NCI-H1092 treated with DMSO at 0.1 percent for 48 hours (cell line): Measurements from ENCODE around the gene ROBO1.
A peak's percentile ranks its signal among the peaks of the same experiment; 100 is the strongest.

Experiments
- DNase-seq: peaks from one replicate; lab custom pipeline; 2025; lab: John Stamatoyannopoulos, UW

Gene ROBO1

DNA sequence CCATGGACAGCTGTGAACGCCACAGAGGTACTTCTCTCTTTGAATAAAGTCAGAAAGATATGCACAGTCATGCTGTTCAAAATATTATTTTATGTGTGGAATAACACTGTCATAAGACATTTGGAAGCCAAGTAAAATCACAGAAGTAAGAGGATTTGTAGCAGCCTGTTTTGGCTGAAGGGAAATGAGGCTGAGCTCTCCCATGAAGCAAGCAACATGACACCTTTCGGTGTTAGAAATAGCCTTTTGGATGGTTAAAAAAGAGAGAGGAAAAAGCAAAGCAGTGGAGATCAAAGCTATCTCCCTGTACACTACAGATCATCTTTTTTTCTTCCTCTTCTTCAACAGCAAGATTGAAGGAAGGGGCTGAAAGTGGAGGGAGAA lies 755.3 kb downstream of the ROBO1 start:
- DNase-seq, result peak; percentile 16

- peak; percentile 27 for DNase-seq
Measured at GRCh38 chr3:79011821-79012529, 755.8 kb downstream of the ROBO1 start.

DNA sequence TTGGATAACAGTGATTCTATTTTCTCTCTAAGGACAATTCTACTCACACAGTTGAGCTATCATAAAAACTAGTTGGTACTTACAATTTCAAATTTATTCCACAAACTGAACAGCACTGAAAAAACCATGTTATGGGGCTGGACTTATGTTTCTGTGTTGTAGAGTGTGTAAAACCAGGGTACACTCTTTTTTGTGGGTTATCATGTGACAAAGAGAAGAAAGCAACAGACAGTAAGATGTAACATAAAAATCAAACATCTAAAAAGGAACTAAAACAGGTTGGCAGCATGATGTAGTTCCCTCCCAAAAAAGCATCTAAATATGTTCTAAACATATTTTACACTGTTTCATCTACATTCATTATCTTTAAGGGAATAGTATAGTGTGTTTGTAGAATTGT lies 757.9 kb downstream of the ROBO1 start:
- DNase-seq, result no peak

- DNase-seq, result no peak
Measured at GRCh38 chr3:79006077-79006476, 761.7 kb downstream of the ROBO1 start.

GRCh38 chr3:79005084-79005483 lies 762.7 kb downstream of the ROBO1 start:
- DNase-seq, result no peak

DNA sequence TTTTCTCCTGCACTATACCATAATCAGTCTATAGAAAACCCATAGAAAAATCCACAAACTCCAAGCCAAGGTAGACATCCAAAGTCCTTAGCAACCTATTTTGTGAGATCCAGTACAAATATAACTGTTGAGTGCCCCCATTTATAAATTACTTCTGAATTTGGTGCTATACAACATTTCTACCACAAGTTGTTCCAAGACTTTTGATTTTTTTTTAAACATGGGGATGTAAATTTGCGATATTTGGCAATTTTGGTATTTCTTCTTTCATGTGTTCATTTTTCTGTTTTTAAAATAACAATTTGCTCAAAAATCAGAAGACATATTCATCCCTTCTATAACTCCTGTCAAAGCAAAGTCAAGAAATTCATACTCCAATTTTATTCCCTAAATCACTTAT lies 763.8 kb downstream of the ROBO1 start:
- DNase-seq, result no peak

- no peak for DNase-seq
Measured at GRCh38 chr3:79002465-79003372, 765.1 kb downstream of the ROBO1 start.

DNA sequence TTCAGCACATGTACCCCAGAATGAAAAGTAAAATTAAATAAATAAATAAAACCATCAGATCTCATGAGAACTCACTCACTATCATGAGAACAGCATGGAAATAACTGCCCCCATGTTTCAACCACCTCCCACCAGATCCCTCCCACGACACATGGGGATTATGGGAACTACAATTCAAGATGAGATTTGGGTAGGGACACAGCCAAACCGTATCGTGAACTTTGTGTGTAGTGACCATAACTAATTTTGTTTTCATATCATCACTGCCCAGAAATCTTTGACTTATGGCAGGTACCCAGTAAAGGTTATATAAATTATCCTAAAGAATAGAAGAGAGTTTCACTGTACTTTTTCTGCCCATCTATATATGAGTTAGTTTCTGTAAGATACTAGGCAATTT lies 766.5 kb downstream of the ROBO1 start:
- no peak for DNase-seq

DNA sequence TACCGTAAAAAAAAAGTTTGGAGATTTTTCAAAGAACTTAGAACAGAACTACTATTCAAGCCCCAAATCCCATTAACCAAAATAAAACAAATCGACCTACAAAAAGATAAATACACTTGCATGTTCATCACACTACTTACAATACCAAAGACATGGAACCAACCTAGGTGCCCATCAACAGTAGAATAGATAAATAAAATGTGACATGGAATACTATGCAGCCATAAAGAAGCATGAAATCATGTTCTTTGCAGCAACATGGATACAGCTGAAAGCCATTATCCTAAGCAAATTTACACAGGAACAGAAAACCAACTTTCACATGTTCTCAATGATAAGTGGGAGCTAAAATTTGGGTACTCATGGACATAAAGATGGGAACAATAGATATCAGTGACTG lies 768.7 kb downstream of the ROBO1 start:
- no peak for DNase-seq

DNA sequence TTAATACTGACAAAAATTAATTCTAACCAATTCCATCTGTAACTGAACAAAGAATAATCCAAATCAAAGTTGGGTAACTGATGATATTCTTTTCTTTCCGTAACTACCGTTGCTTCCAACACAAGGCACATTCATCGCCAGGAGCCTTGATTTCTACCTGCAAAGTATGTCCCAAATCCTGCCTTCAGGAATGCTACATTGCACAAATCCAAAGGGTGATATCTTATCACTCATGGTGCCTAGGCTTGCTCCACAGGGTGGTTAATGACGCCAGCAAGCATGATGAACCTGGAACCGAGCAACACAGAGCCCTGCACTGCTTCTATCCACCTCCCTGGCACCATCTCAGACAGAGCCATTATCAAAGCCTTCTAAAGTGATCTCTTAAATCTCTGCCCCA lies 772.7 kb downstream of the ROBO1 start:
- DNase-seq, result no peak

DNA sequence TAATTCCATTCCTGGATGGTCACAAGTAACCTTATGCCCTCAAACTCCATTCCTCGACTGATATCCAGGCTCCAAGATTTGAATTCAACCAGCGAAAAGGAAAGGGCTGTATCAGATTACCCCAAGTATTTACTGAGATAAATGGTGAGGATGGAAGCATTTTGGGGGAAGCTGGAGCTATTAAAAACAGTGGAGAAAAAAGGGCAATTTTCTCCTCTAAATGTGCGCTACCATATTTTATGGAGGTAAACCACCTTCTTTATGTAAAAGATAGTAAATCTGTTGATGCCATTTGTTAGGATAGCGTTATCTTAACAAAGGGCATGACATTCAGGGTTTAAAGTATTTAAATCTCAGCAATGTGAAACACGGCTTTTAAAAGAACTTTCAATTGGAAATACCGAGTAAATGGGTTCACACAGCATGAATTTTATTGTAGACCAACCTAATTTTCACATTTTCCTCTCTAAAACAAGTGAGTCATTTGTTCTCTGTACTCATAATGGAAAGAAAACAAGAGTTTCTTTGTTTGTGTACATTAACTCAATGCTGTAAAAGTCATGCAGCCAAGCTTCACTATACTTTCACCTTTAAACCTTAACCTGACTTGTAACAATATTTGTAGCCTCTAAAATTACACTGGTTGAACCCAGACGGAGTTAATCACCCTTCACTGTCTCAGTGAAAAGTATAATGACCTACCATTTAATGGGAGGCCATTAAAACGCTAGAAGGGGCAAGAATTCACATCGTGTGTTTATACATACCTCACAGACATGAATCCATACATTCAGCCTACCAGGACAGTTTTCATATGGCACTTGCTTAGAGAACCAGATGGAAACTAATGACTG lies 773.4 kb downstream of the ROBO1 start:
- DNase-seq, result no peak

DNA sequence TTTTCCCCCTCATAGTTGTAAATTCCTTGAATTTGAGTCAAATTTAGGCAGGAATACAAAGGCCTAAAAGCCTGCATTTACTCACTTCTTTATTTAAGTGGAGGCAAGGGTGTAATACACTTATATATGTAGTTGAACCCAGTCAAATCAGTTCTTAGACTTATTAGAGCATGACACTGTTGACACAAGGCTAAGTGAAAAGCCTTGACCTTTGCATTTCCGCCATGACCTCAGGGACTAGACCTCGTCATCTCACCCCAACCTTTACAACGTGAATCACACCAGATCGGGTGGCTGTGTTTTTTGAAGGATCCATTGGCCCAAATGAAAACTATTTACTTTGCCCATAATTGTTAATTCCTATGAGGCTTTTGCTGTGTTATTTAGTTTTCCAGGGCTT lies 774.4 kb downstream of the ROBO1 start:
- DNase-seq, result no peak

DNA sequence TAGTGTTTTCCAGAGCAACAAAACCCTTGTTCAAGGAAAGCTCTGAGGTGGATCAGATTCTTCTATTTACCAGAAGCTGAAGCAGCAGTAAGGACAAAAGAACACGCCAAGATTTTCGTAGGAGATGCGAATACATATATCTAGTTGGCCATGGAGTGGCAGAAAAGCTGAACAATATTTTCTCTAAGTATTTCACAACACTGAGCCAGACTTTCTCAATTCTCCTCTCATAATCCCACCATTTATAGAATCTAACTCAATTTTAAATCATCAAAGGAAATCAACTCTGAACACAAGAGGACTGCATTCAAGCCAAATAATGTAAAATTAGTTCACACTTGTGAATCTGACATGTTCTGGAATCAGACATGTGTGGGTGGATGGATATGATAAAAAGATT lies 775.0 kb downstream of the ROBO1 start:
- no peak for DNase-seq

DNA sequence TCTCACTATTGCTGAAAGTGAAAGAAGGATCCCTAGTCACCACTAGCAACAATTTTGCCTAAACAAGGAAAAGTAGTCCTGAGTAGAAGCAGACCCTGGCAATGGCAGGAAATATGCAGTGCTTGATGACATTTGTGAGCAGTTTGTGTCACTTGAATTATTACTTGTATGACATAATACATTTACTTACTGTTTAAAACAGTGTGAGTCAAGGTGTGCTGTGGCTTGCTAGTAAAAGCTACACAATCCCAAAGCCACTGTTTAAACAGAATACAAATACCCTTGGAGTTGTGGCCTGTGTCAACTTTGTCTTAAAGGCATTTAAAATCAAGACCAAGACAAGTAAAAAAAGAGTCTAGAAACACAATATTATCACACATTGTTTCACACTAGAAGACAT lies 775.4 kb downstream of the ROBO1 start:
- no peak for DNase-seq

- DNase-seq, result no peak
Measured at GRCh38 chr3:78991656-78992055, 776.1 kb downstream of the ROBO1 start.

DNA sequence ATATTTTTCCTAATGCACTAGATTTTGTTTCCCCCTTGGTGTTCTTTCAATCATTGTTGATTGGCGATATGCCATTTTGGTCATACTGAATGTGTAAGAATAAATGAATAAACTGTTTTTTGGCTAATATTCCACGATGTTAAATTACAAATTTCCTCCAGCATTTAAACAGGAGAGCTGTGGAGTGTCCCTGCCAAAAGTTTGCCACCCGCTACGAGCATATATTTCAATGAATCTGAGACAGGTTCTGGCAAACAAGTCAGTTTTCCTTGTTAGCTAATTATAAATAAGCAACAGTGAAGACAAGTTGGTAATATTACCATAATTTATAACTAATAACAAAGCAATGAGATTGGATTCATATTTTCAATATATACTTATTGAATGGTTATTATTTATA lies 777.6 kb downstream of the ROBO1 start:
- no peak for DNase-seq

DNA sequence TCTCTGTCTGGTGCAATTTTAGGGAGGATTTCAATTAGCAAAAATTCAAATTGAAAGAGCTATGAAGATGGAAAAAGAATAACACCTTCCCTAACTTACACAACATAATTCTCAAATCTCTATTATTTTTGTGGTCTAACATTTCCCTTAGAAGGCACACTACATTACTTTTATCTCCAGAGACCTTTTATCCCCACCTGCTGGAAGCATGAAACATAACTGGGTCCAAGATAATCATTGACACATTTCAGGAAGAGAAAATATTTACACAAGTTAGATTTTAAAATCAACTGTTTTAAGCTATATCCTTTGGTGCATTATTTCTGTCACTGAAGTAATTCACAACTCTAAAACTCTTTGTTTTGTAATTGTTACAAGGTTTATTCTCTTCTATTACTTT lies 779.5 kb downstream of the ROBO1 start:
- peak; percentile 33 for DNase-seq

DNA sequence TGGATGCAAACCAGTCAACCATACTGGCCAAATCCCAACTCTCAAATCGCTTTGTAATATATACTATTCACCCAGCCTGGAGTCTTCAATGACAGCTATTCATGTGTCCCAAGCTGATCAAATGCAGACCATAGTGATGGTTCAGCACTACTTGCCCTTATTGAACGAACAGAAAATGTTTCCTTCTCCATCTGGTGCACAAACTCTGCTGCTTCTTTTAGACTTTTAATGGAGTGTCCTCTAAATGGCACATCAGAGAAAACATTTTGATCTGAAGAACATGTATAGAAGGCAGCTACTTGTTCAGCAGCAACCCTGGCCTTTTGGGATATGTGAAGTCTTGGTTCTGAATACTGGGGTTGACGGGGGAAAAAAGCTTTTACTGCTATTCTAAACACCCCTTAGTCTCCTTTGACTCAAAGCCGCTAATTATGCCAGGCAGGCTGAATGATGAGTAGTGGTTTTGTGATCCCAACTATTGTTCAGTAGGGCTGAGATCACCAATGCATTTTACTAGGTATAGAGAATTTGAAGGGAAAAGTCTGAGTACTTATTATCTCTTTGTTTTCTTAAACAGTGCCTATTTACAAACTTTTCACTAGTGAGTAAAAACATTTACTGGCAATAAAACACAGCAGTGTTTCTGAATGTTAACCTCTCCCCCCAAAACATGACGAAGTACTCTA lies 781.2 kb downstream of the ROBO1 start:
- no peak for DNase-seq

GRCh38 chr3:78985981-78986380 lies 781.8 kb downstream of the ROBO1 start:
- no peak for DNase-seq

DNA sequence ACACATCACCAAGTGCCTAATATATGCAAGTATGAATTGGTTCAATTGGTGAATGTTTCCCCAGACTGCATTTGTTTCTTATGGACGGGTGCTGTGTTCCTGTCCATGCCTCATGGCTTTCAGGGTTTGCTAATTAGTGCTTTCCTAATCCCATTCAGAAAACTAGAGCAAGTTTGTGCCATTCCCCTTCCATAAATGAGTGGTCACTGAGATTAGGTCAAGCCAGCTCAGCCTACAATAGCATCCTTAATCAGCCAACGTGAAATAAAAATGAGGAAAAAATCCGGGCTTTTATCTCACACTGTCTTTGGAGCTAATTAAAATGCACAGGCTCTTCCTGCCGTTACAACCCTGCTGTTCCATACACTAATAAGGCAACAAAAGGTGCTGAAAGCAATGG lies 788.8 kb downstream of the ROBO1 start:
- DNase-seq, result no peak

- peak; percentile 33 for DNase-seq
Measured at GRCh38 chr3:78978037-78978436, 789.8 kb downstream of the ROBO1 start.

- no peak for DNase-seq
Measured at GRCh38 chr3:78977073-78977472, 790.7 kb downstream of the ROBO1 start.
